HG02798 (cell line): ENCODE measurements around the gene AFF3.

Experiments
- ATAC-seq: cut with Tn5 transposase; IDR thresholded peaks from one replicate; pipeline ENCODE4 v1.9.1; 2021; ENCODE audit warnings: mild to moderate bottlenecking; ENCODE audit not compliant: unreplicated experiment, poor library complexity

The AFF3 gene

DNA sequence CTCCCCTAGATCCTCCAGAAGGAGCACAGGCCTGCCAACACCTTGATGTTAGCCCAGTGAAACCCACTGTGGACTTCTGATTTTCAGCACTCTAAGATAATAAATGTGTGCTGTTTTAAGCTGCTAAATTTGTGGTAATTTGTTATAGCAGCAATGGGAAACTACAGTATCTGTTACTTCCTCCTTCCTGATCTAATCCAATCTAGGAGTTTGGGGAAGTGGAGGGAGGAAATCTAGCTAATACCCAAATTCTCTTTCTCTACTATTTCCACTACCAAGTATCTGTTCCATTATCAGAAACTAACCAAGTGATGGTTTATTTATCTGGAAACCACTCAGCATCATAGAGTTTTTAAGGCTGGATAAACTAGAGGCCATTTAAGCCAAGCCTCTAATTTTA lies 64.9 kb downstream of the AFF3 start:
- ATAC-seq, result no peak

DNA sequence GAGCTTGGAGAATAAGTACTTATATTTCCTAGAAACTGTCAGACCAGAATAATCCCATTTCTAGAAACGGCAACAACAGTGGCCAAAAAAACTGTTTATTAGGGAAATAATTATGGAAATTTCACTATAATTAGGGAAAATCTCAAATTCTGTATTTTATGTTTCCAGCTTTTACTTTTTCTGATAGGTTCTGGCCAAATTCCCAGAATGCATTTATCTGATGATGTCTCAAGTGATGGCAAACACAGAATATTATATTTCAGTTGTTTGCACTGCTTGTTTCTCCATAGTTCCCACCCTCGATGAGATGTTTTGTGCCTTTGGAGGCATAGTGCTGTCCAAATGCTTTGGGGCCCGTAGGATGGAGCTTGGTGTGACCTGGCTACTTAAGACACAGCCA lies 66.9 kb downstream of the AFF3 start:
- no peak for ATAC-seq

DNA sequence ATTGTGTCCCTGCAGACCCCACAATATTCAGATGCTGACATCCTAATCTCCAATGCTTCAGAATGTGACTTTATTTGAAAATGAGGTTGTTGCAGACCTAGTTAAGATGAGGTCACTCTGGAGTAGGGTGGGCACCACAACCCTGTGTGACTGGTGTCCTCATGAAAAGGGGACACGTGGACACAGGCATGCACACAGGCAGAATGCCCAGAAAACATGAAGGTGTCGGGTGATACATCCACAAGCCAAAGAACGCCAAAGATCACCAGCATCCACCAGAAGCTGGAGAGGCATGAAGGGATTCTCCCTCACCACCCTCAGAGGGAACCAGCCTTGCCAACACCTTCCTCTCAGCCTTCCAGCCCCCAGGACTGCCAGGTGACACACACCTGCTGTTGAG lies 69.3 kb downstream of the AFF3 start:
- no peak for ATAC-seq

DNA sequence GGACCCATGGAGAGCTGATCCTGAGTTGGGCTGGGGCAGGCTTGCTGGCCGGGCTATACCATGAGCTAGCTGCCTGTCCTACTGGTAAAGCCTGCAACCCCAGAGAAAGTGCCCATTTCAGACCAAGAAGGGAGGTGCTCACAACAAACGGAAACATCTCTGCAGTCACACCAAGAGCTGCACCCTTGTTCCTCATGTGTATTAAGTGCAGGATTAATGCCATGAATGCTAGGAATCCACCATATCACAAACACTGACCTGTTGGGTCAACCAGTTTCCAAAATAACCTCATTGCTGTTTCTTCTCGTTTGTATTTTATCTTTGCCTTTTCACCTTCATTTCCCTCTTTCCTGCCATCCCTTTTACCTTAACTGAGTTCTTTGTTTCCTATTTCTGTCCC lies 69.9 kb downstream of the AFF3 start:
- no peak for ATAC-seq

DNA sequence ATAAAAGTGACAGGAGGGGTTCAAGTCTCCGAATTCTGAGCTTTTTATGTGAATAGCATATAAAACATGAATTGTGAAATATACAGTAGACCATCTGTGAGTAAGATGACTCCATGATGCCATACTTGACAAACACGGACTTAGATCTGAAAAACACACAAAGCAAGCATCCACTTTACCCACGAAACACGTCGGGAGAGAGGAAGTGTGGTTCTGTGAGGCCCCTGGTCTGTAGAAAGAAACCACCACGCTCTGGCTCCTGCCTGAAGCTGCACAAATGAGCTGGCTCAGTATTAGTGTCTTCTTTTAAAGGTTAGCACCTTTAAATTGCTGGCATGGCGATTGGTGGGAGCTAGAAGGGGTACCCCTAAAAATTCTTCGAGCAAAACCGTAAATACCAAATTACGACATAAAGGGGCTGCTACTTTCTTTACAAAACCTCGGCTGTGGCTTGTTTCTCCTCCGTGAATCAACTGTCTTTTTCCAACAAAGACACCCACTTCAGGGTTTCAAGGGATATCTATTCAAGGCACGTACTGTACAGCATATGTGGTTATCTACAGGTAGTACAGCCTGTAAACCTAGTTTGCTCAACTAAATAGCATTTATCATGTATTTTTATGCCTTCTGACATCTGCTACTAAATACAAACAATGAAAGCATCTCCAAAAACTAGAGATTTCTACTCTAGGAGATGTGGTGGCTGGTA lies 70.9 kb downstream of the AFF3 start:
- ATAC-seq, result no peak

DNA sequence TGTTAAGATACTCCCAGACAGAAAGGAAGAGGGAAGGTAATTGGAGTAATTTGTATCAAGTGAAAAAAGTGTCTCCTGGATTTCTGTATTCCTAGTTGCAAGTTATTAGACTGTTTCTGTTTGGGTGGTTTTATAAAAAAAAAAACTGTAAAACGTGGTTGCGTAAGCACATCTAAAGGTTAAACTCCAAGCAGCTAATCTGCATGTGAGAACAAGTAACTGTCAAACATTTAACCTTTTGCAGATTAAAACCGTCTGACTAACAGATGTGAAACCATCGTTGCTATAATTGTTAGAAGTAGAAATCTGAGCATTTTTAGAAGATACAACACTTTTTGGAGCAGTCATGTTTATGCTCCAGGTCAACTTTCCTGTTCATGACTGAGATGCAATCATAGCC lies 72.3 kb downstream of the AFF3 start:
- no peak for ATAC-seq

DNA sequence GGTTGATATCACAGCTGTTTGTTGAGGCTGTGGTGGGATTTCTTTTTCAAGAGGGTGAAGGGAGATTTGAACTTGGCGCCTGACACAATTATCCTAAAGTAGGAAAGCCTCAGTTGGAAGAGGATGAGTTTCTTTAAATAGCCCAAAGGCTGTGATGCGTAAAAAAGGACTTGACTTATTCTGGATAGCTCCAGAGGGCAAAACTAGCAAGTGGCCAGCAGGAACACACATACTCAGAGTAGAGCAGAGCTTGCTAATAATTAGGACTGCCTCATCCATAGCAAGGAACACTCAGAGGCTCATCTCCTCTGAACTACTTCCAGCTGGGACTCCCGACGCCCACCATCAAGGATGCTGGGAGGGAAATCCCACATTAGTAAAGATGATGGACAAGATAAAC lies 74.0 kb downstream of the AFF3 start:
- no peak for ATAC-seq

DNA sequence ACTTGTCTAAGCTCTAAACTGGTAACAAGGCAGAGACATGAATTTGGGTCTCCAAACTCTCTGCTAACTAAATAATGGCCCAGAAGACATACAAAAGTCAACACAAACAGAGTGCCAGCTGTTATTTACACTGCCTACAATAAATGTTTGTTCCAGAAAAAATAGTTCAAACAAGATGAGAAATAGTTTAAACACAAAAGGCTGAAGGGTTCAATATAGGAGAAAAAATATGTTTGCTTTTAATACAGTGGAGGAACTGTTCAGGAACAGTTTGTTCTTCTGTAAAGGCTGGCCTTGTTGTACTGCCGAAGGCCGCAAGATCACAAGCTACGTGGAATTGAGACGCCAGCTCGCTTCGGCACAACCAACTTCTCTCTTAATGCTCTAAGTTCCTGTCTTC lies 74.6 kb downstream of the AFF3 start:
- no peak for ATAC-seq

DNA sequence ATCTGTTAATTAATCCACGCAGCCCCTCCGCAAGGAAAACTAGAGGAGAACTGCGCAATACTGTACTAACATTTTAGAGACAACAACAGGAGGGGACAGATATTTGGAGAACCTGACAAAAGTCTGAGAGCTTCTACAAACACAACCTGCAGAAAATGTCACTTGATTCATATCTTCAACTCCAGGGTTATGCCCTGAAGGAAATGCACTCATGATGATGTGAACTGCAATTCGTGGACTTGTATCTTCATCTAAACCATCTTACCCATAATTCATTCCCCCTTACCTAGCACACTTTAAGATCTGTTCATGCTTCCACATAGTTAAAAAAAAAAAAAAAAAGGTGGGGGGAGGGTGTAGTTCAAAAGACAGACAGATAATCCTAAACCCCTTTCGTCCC lies 75.5 kb downstream of the AFF3 start:
- ATAC-seq, result no peak

DNA sequence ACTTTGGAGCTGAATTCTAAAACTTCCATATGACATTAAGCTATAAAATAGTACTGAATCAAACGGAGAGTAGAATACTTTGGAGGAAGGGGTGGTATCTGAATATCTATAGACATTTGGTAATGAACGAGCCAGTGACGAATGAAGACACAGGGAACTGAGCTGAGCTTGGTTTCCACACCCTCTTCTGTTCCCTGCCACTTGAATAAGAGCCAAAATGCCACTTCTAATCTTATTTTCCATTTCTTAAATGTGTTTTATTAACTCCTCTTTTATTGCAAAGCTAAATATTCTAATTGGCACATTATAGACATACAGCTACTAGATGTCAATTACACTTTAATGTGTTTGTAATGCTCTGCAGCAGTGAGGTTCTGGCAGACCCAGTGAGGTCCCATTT lies 76.1 kb downstream of the AFF3 start:
- ATAC-seq, result no peak

DNA sequence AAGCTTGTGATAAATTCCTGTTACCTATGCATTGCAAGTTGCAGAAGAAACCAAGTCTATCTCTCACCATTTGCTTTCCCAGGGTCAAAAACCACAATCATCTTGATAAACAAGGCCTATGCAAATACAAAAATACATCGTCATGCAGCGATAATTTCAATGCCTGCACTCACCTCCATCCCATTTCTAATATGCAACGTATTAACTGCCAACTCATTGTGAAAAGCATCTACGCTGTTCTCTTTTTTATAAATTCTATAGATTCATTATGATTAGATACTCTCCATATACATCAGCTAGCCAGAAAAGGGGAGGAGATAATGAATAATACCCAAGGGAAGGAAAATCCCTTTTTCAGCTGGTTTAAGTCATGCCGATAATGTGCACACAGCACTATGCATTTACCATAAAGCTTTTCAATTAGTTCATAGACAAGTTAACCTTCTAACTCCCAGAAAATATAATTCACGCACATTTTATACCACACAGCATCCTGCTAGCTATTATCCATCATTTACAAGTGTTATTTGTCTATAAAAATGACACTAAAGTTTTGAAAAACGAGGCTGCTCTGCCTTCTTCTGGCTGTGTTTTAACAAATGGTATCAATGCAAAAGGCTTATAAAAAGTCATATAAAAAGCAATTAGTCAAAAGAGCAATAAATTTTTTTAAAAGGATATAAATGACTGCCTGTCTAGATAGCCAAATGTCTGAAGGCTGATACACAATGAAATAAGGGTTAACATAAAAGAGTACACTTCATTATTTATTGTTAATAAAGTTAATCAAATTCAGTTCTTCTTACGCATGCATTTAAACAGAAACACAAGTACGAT lies 77.6 kb downstream of the AFF3 start:
- no peak for ATAC-seq

DNA sequence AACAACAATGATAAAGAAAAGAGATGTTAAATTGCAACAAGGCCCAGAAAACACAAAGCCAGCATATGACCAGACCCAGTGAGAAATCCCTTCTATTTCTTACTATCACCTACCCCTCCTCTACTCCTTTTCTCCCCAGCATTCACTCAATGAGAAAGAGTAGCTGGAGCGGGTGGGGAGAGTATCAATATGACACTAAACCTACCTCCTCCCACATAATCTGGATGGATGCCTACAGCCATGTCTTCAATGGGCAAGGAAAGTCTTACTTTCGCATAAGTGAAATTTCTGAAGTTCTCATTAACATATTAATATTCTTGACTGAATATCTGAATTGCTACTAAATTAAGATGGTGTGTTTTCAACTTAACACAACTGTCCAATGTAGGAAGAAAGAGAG lies 78.2 kb downstream of the AFF3 start:
- ATAC-seq, result no peak

DNA sequence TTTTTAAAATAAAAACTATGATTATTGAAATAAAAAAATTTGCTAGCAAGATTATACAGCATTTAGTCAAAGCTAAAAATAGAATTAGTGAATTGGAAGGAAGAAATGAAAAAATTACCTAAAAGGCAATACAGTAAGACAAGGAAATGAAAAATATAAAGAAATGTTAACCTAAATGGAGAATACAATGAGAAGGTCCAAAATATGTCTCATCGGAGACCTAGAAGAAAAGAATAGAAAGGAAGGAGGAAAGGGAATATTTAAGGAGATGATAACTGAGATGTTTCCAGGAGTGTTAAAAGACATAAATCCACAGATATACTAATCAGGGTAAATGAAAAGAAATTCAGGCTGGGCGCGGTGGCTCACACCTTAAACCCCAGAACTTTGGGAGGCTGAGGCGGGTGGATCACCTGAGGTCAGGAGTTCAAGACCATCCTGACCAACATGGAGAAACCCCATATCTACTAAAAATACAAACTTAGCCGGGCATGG lies 78.9 kb downstream of the AFF3 start:
- ATAC-seq, result no peak

DNA sequence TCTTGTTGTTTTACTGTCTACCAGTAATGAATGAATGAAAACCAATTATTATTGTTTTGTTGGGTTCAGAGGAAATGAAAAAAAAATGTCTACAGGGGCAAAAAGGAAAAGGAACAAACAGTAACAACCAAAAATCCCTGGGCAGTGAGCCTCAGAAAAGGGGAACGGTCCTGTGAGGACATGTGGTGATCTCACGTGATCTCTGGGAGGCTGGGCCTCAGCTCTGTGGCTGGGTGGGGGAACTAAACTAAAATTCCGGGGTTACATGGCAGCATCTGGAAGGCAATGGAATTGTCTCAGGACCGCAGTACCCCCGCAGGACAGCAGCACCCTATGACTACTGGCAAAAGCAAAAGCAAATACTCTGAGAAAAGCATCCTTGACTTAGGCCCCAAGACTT lies 80.1 kb downstream of the AFF3 start:
- no peak for ATAC-seq

DNA sequence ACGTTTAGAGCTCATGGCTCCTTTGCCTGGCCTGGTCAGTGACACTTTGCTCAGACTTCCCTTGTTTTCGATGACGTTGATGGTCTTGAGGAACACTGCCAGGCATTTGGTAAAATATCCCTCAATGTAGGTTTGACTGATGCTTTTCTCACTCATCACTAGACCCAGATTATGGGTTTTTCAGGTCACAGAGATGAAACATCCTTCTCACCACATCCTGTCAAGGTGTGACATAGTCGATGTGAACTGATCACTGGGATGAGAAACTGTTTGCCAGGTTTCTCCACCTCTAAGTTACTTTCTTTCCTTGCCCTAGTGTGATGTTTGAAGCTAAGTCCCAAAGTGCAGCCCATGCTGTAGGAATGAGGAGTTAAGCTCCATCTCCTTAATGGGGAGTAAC lies 81.5 kb downstream of the AFF3 start:
- no peak for ATAC-seq

DNA sequence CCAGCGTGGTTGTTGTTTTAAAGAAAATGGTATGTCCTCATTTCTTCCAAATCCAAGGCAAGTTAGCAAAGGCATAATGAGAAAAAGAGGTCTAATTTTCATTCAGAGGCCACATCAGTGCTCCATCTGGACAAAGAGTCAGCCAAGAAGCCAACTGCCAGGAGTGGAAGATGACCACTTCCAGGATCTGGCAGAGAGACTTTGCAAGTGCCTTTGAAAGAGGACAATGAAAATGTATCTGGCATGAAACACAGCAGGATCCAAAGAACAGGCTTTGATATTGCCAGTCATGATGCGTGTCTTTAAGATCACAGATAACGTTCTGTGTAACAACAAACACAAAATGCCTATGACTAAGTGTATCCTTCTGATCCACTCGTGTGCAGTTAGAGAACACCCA lies 82.8 kb downstream of the AFF3 start:
- no peak for ATAC-seq

DNA sequence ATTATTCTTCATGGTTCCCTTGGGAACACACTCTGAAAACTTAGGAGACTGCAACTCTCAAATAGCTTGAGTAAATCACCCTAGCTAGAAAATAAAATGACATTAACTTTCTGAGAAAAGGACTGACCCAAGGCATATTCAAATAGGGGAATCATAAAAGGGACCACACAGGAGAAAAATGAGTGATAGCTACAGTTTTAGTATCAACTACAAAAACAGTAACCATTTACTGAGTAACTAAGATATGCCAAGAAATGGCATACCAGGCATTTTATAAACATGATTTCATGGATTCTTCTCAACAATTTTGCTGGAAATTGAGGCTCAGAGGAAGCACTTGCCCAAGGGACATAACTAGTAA lies 84.5 kb downstream of the AFF3 start:
- ATAC-seq, result no peak

DNA sequence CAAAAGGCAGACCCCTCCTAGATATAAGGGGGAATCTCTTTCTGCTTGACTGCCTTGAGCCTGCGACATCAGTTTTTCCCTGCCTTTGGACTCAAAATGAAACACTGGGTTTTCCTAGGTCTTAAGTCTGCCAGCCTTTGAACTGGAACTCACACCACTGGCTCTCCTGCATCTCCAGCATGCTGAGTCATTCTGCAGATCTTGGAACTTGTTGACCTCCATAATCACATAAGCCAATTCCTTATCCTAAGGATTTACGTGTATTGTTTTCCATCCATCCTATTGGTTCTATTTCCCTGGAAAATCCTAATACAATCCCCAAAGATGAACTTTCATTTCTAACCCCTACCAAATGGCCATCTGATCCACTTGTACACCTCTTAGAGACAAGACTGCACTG lies 88.0 kb downstream of the AFF3 start:
- ATAC-seq, result no peak

DNA sequence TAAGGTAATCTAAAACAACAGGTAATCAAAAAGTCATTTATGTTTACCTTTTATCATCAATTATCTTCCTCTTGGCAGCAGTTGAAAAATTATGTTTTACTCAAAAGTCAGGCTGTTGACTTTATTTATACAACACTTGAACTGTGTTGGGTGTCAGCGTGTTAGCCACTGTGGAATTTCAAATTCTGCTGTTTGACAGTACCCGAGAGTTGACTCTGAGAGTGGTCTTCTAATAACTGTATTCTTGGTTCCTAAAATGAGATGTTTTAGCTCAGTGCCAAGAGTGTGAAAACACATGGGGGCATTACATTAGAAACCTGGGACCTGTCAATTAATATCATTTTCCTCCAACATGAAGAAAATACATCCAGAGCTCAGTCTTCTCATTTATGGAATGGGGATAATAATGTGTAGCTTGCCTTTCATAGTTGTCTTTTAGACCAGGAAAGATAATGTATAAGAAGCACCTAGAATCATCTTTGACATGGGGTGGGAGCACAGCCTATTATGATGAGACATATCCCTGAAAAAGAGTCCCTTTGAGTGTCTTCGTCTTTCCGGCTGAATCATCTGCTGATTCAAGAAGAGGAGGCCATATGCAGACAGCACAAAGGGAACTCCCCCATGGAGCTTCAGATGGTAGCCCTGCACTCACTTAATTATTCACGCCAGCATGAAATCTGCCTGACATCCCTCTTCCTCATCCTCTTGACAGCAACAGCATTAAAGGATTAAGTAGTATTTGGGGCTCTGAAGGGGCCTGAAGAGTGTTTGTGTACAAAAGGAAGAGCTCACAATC lies 89.1 kb downstream of the AFF3 start:
- ATAC-seq, result no peak

DNA sequence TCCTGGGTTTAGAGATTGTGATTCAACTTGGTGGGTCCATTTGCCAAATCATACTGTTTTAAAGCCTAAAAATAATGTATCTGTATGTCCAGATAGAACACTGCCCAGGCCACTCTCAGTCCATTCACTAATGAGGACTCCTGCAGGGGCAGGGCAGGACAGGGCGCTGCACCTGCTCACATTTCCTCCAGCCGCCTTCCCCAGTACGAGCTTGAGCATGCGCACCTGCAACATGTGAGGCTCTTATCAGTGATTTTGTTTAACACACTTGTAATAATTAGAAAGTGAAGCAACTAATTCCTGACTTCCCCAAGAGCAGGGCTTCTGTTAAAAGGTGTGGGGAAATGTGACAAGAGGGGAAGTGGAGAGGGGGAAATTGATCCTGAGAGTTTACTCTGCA lies 89.7 kb downstream of the AFF3 start:
- ATAC-seq, result no peak

DNA sequence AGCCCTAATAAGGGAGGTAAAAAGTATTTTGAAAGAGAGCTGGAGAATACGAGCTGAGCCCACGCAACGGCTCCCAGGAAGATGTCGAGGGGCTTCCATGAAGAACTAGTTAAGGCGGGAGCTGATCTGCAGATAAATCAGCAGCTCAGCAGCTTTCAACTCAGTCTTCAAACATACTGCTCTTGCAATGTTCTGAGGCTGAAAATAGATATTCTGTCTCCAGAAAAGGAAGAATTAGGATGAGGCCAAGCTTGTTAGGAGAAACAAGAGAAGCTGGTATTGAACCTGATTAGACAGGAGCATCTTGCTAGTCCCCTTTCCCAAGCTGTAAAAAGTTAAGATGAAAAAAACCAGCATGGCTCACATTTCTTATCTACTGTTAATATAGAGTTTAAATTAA lies 91.1 kb downstream of the AFF3 start:
- no peak for ATAC-seq
